T-cell (primary cell): ENCODE measurements around the gene TIMP3. TPM values are rescaled to one million over a fixed set of nuclear protein-coding genes. Genes with fewer than 3 reads are reported as not detected.

Source experiments
- ATAC-seq, 4 experiments: fragments of 200-7000 bp in 3 of 4; fragments of 150-1000 bp in 1 of 4; cut with Tn5 transposase; replicated peaks in 1 of 4; 1 replicate in 3 of 4; 2 replicates in 1 of 4; pipeline ENCODE4 v1.10.0; 2021; ENCODE audit warnings: moderate library complexity in 3 of 4, mild to moderate bottlenecking in 2 of 4, moderate number of reproducible peaks in 1 of 4
- CTCF ChIA-PET, 2 donors: fragments of 300-600 bp; sonication (Branson Sonifier 250); formaldehyde crosslinking; loops; one replicate each; lab custom pipeline; 2022; ENCODE audit warnings: antibody characterized with exemption in 2 of 2; lab: Charles Lee
- POLR2A ChIA-PET, 2 donors: fragments of 300-600 bp; sonication (Branson Sonifier 250); formaldehyde crosslinking; loops; one replicate each; lab custom pipeline; 2022; ENCODE audit warnings: antibody characterized with exemption in 2 of 2; lab: Charles Lee
- DNase-seq, 35 experiments: peaks; one replicate each; pipeline versions ENCODE4 v3.0.0 to v3.0.0-alpha.2; 2013 to 2023
- H3K27ac ChIP-seq: one replicate; pipeline ENCODE4 v1.5.1; 2013; ENCODE audit warnings: low read length
- H3K27me3 ChIP-seq, 2 experiments: replicated peaks in 1 of 2; 1 replicate in 1 of 2; 2 replicates in 1 of 2; pipeline versions ENCODE4 v1.6.1 to v1.7.0; 2013; ENCODE audit warnings: low read length in 1 of 2, mixed read lengths in 1 of 2; ENCODE audit not compliant: control insufficient read depth in 2 of 2, insufficient read depth in 2 of 2; ENCODE audit errors: extremely low read depth in 1 of 2
- H3K36me3 ChIP-seq, 2 donors: 1 replicate in 1 of 2; 2 replicates in 1 of 2; pipeline versions ENCODE4 v1.6.1 to v1.7.0; 2013; ENCODE audit warnings: low read length in 1 of 2; ENCODE audit not compliant: control insufficient read depth in 2 of 2, insufficient read depth in 1 of 2; ENCODE audit errors: extremely low read depth in 1 of 2
- H3K4me1 ChIP-seq, 2 experiments: 1 replicate in 1 of 2; 2 replicates in 1 of 2; pipeline versions ENCODE4 v1.6.1 to v1.7.0; 2013; ENCODE audit warnings: low read length in 2 of 2, mixed read lengths in 1 of 2; ENCODE audit not compliant: insufficient read depth in 2 of 2, control insufficient read depth in 1 of 2; ENCODE audit errors: extremely low read depth in 1 of 2
- H3K4me3 ChIP-seq, 2 donors: 1 replicate in 1 of 2; 2 replicates in 1 of 2; pipeline versions ENCODE4 v1.5.1 to v1.7.0; 2013; ENCODE audit warnings: mild to moderate bottlenecking in 2 of 2, low read length in 1 of 2, moderate library complexity in 1 of 2; ENCODE audit not compliant: control insufficient read depth in 1 of 2; ENCODE audit errors: extremely low read depth in 1 of 2
- H3K9me3 ChIP-seq: 2 replicates; pipeline ENCODE4 v1.7.0; 2013
- H3K27ac Mint-ChIP-seq, 2 donors: one replicate each; pipeline ENCODE4 v1.8.0; 2020 to 2021; ENCODE audit warnings: mild to moderate bottlenecking in 2 of 2, mixed read lengths in 2 of 2
- H3K27me3 Mint-ChIP-seq, 2 donors: one replicate each; pipeline ENCODE4 v1.8.0; 2021 to 2022; ENCODE audit warnings: mixed read lengths in 2 of 2
- H3K36me3 Mint-ChIP-seq: one replicate; pipeline ENCODE4 v1.8.0; 2021; ENCODE audit warnings: mixed read lengths
- H3K4me1 Mint-ChIP-seq, 3 donors: one replicate each; pipeline ENCODE4 v1.8.0; 2020 to 2022; ENCODE audit warnings: mixed read lengths in 3 of 3, mild to moderate bottlenecking in 1 of 3
- H3K4me3 Mint-ChIP-seq, 3 donors: one replicate each; pipeline ENCODE4 v1.8.0; 2020 to 2022; ENCODE audit warnings: mild to moderate bottlenecking in 3 of 3, mixed read lengths in 3 of 3, moderate library complexity in 3 of 3
- H3K9me3 Mint-ChIP-seq, 3 donors: one replicate each; pipeline ENCODE4 v1.8.0; 2020 to 2022; ENCODE audit warnings: mixed read lengths in 3 of 3
- WGBS: methylation state at CpG from one replicate; pipeline ENCODE4 v1.1.5; 2013; ENCODE audit warnings: missing lambda C conversion rate; ENCODE audit not compliant: insufficient coverage; 5-methylcytosine and 5-hydroxymethylcytosine counted together
- total RNA-seq, 35 experiments: library from RNA in 6 of 35; stranded (reverse) in 6 of 35; fragments of 120-200 nt in 1 of 35; gene quantifications; one replicate each; pipeline versions ENCODE4 v1.2.1 to v1.2.4 and lab custom pipeline; 2013 to 2026

Gene TIMP3
- total RNA-seq, 5 donors from 2014 or later (not counting 1 experiment from before 2014, with no cell fraction given) = 0.07 to 1.7 (median 1.1) TPM

DNA sequence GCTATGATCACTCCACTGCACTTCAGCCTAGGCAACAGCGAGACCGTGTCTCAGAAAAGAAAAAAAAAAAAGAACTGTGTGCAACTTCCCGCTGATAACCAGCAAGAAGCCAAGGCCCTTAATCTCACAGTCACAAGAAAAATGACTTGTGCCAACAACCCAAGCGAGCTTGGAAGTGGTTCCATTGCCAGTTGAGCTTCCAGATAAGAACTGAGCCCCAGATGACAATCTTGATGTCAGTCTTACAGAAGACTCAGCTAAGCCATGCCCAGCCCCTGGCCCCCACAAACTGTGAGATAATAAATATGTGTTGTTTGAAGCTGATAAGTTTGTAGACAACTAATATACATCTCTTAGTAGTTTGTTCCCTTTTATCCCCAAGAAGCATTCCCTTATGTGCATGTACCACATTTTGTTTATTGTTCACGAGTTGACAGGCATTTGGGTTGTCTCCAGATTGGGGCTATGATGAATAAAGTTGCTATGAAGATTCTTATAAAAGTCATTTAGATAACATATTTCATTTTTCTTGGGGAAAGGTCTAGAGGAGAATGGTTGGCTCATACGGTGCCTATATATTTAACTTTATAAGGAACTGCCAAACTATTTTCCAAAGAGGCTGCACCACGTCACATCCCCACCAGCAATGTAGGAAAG is 85.9 kb downstream of the TIMP3 start:
- ChIA-PET CTCF (interaction anchor here in 1 of 2 donors (0.6 kb wide), 1 partner anchor 881 kb away, joined by 3 read pairs; no protein-coding TSS in a partner anchor), POLR2A (no interaction called here)
- Histone ChIP-seq H3K4me3 (no peak overlapping the region), H3K27me3 (peaks cover 0 to 2% of the 10 kb centered on the region in 2 experiments), H3K9me3 (no peaks in the 10 kb centered on the region), H3K27ac (no peak overlapping the region), H3K4me1 (peaks cover 0 to under 1% of the 10 kb centered on the region in 2 experiments), H3K36me3 (no peaks in the 10 kb centered on the region)
- DNase-seq (no peak), ATAC-seq (no peak)
- Mint-ChIP-seq H3K36me3 (no peaks in the 10 kb centered on the region), H3K9me3 (no peaks in the 10 kb centered on the region), H3K4me3 (no peak overlapping the region), H3K27ac (no peak overlapping the region), H3K27me3 (peaks cover 3 to 8% of the 10 kb centered on the region in 2 donors), H3K4me1 (peaks cover under 1 to 1% (median under 1%) of the 10 kb centered on the region in 3 donors)
- 69% methylated on average over 2 of the region's 7 CpGs for WGBS

DNA sequence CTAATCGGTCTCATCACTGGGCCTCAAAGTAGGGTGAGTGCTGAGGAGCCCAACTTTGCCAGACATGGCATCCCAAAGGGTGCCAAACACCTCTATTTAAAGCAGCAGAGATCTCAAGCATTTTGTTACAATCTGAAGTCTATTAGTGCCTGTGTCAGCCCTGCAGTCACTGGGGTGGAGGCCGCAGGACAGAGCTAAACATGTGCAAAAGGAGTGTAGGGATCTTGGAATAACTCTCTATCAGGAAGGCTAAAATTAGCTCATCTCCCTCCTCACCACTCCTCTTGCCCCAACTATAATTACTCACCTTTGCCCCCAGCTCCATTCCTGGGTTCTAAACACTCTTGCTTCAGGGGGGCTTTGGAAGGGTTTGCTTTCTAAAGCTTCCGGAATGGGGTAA is 87.5 kb downstream of the TIMP3 start:
- DNase-seq (no peak), ATAC-seq (no peak)
- Histone ChIP-seq H3K4me3 (no peak overlapping the region), H3K4me1 (no peaks in the 10 kb centered on the region), H3K9me3 (no peaks in the 10 kb centered on the region), H3K27me3 (peaks cover 0 to 2% of the 10 kb centered on the region in 2 experiments), H3K27ac (no peak overlapping the region), H3K36me3 (no peaks in the 10 kb centered on the region)
- Mint-ChIP-seq H3K4me1 (no peaks in the 10 kb centered on the region), H3K4me3 (no peak overlapping the region), H3K27me3 (peaks cover 7 to 15% of the 10 kb centered on the region in 2 donors), H3K9me3 (no peaks in the 10 kb centered on the region), H3K27ac (no peak overlapping the region), H3K36me3 (no peaks in the 10 kb centered on the region)
- WGBS = 67% methylated on average over 1 of the region's 3 CpGs
- ChIA-PET POLR2A (no interaction called here), CTCF (no interaction called here)

GRCh38 chr22:32896891-32897290 is 95.4 kb downstream of the TIMP3 start:
- no peaks in the 10 kb centered on the region for H3K9me3 ChIP-seq
- no peaks in the 10 kb centered on the region for H3K36me3 ChIP-seq
- no peak for ATAC-seq
- DNase-seq = no peak
- no peaks in the 10 kb centered on the region for H3K36me3 Mint-ChIP-seq
- no peaks in the 10 kb centered on the region for H3K9me3 Mint-ChIP-seq
- 57% methylated on average over 2 of the region's 7 CpGs for WGBS
- peaks cover 9 to 10% of the 10 kb centered on the region in 2 donors for H3K27me3 Mint-ChIP-seq
- H3K4me3 ChIP-seq = no peak overlapping the region
- H3K27ac ChIP-seq = no peak overlapping the region
- CTCF ChIA-PET = no interaction called here
- H3K4me1 Mint-ChIP-seq = no peaks in the 10 kb centered on the region
- H3K4me1 ChIP-seq = no peaks in the 10 kb centered on the region
- no peak overlapping the region for H3K4me3 Mint-ChIP-seq
- POLR2A ChIA-PET = no interaction called here
- peaks cover 0 to 5% of the 10 kb centered on the region in 2 experiments for H3K27me3 ChIP-seq
- H3K27ac Mint-ChIP-seq = no peak overlapping the region

DNA sequence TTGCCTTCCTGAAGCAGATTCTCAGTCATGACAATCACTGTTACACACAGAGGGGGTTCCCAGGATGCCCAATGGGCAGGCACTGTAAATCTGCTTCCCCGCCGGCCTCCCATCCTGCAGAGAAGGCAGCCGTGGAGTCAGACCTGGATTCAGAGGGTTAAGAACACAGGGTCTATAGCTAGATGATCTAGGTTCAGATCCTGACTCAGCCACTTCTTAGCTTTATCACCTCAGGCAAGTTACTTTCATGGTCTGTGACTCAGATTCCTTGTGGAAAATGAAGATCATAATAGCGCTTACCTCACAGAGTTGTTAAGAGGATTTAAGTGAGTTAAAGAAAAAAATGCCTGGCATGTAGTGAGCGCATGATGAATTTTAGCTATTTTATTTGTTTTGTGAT is 95.9 kb downstream of the TIMP3 start:
- Mint-ChIP-seq H3K4me1 (no peaks in the 10 kb centered on the region), H3K4me3 (no peak overlapping the region), H3K36me3 (no peaks in the 10 kb centered on the region), H3K27ac (no peak overlapping the region), H3K9me3 (no peaks in the 10 kb centered on the region), H3K27me3 (peaks cover 7 to 8% of the 10 kb centered on the region in 2 donors)
- WGBS = 96% methylated on average over 3 of the region's 5 CpGs
- Histone ChIP-seq H3K9me3 (no peaks in the 10 kb centered on the region), H3K4me1 (no peaks in the 10 kb centered on the region), H3K36me3 (no peaks in the 10 kb centered on the region), H3K27me3 (peaks cover 0 to 6% of the 10 kb centered on the region in 2 experiments), H3K27ac (no peak overlapping the region), H3K4me3 (no peak overlapping the region)
- DNase-seq = no peak
- ChIA-PET CTCF (no interaction called here), POLR2A (no interaction called here)
- no peak for ATAC-seq

DNA sequence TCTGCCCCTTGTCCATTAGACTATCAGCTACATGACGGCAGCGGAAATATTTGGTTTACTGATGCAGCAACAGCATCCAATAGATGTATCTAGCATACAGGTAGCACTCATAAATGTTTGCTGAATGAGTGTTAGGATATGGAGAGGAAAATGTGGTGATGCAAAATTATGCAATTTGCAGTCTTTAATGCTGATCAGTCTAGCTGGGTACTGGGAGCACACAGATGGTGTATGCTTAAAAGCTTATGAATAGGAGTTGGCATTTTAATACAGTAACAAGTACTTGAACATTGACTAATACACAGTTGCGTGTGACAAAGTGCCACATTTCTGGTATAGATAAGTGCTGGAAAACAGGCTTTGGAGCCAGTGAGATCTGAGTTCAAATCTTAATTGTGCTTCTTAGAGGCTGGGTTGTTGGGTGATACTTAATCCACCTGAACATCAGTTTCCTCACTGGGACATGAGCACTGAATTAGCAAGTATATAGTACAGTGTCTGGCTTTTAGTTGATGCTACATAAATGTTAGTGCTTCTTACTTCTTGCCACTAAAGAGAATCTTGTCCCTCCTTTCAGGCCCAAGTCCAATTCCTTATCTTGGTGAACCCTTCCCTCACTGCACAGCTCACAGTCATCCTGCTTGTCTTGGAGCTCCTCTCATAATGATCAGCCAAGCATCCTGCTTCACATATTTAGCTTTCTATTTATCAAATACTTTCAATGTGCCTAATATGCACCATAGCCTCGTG is 99.6 kb downstream of the TIMP3 start:
- POLR2A ChIA-PET = no interaction called here
- Mint-ChIP-seq H3K27ac (no peak overlapping the region), H3K36me3 (no peaks in the 10 kb centered on the region), H3K27me3 (no peaks in the 10 kb centered on the region), H3K4me3 (no peak overlapping the region), H3K9me3 (no peaks in the 10 kb centered on the region), H3K4me1 (no peaks in the 10 kb centered on the region)
- ATAC-seq (no peak), DNase-seq (no peak)
- Histone ChIP-seq H3K4me3 (no peak overlapping the region), H3K4me1 (no peaks in the 10 kb centered on the region), H3K9me3 (no peaks in the 10 kb centered on the region), H3K36me3 (no peaks in the 10 kb centered on the region), H3K27me3 (peaks cover 0 to 6% of the 10 kb centered on the region in 2 experiments), H3K27ac (no peak overlapping the region)
- no CpG with 5 or more reads among the region's 4 CpGs for whole genome bisulfite sequencing
- CTCF ChIA-PET = no interaction called here

DNA sequence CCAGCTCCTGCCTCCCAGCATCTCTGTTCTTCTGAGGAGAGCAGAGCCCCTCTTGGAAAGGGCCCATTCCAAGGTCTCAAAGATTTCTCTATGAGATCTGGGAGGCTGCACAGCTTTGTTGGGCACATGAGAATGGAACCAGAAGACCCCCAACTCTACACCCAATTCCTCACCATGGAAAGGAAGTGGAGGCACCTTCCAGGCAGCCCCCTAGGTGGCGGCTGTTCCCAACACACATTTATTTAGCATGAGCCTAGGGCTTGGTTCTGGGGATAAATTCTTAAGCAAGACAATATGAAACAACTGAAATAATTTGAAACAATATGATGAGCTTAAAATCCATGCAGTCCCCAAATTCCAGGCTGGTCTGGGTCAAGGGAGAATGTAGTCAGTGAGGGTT is 100.4 kb downstream of the TIMP3 start:
- H3K27me3 ChIP-seq = peaks cover 0 to 6% of the 10 kb centered on the region in 2 experiments
- no peak overlapping the region for H3K4me3 ChIP-seq
- H3K36me3 Mint-ChIP-seq = no peaks in the 10 kb centered on the region
- no peaks in the 10 kb centered on the region for H3K4me1 Mint-ChIP-seq
- no peaks in the 10 kb centered on the region for H3K9me3 ChIP-seq
- ATAC-seq (no peak), DNase-seq (no peak)
- H3K9me3 Mint-ChIP-seq = no peaks in the 10 kb centered on the region
- WGBS = no CpG with 5 or more reads among the region's 1 CpG
- no peak overlapping the region for H3K27ac Mint-ChIP-seq
- ChIA-PET CTCF (no interaction called here), POLR2A (no interaction called here)
- H3K4me3 Mint-ChIP-seq = no peak overlapping the region
- no peaks in the 10 kb centered on the region for H3K27me3 Mint-ChIP-seq
- H3K4me1 ChIP-seq = no peaks in the 10 kb centered on the region
- no peak overlapping the region for H3K27ac ChIP-seq
- H3K36me3 ChIP-seq = no peaks in the 10 kb centered on the region
